ENCODE results near the gene PILRB. TPM values are rescaled to one million over a fixed set of nuclear protein-coding genes. Genes with fewer than 3 reads are reported as not detected.

Gene PILRB
- total RNA-seq, 1 donor from 2014 or later, result 40.1 TPM

GRCh38 chr7:100367251-100367620 lies 9.3 kb downstream of the PILRB start:
- Mint-ChIP-seq H3K4me1 (ENCODE audit: unreplicated experiment) (no peaks in the 10 kb centered on the region), H3K4me3 (ENCODE audit: unreplicated experiment) (no peak overlapping the region), H3K9me3 (ENCODE audit: unreplicated experiment) (no peaks in the 10 kb centered on the region), H3K27ac (ENCODE audit: unreplicated experiment) (peak overlapping the region; percentile 55), H3K36me3 (ENCODE audit: low read depth, unreplicated experiment) (peaks cover 13% of the 10 kb centered on the region), H3K27me3 (ENCODE audit: unreplicated experiment) (peaks cover 14% of the 10 kb centered on the region)
- DNase-seq (ENCODE audit: low spot score), result no peak
- no peak for TF ChIP-seq CTCF (IDR thresholded peaks at IDR 0.05; ENCODE audit: unreplicated experiment)

- Mint-ChIP-seq H3K36me3 (ENCODE audit: low read depth, unreplicated experiment) (peaks cover 12% of the 10 kb centered on the region), H3K27ac (ENCODE audit: unreplicated experiment) (peak overlapping the region; percentile 77), H3K4me1 (ENCODE audit: unreplicated experiment) (no peaks in the 10 kb centered on the region), H3K9me3 (ENCODE audit: unreplicated experiment) (no peaks in the 10 kb centered on the region), H3K4me3 (ENCODE audit: unreplicated experiment) (no peak overlapping the region), H3K27me3 (ENCODE audit: unreplicated experiment) (peaks cover 14% of the 10 kb centered on the region)
- TF ChIP-seq CTCF (IDR thresholded peaks at IDR 0.05; ENCODE audit: unreplicated experiment), result no peak
- no peak for DNase-seq (ENCODE audit: low spot score)
Measured at GRCh38 chr7:100367676-100368613, 10.0 kb downstream of the PILRB start.

GRCh38 chr7:100369105-100369504 lies 11.2 kb downstream of the PILRB start:
- Mint-ChIP-seq H3K4me1 (ENCODE audit: unreplicated experiment) (no peaks in the 10 kb centered on the region), H3K27ac (ENCODE audit: unreplicated experiment) (no peak overlapping the region)

GRCh38 chr7:100370303-100370702 lies 12.4 kb downstream of the PILRB start:
- no peak for DNase-seq (ENCODE audit: low spot score)
- H3K27ac Mint-ChIP-seq (ENCODE audit: unreplicated experiment), result no peak overlapping the region
- H3K36me3 Mint-ChIP-seq (ENCODE audit: low read depth, unreplicated experiment), result peaks cover 5% of the 10 kb centered on the region
- no peak overlapping the region for H3K4me3 Mint-ChIP-seq (ENCODE audit: unreplicated experiment)
- peaks cover 4% of the 10 kb centered on the region for H3K4me1 Mint-ChIP-seq (ENCODE audit: unreplicated experiment)
- H3K27me3 Mint-ChIP-seq (ENCODE audit: unreplicated experiment), result peaks cover 18% of the 10 kb centered on the region
- TF ChIP-seq CTCF (IDR thresholded peaks at IDR 0.05; ENCODE audit: unreplicated experiment), result no peak
- no peaks in the 10 kb centered on the region for H3K9me3 Mint-ChIP-seq (ENCODE audit: unreplicated experiment)

More at GRCh38 chr7:100369105-100369504, 11.2 kb downstream of the PILRB start:
- Mint-ChIP-seq H3K27me3 (ENCODE audit: unreplicated experiment) (peaks cover 15% of the 10 kb centered on the region), H3K36me3 (ENCODE audit: low read depth, unreplicated experiment) (peaks cover 12% of the 10 kb centered on the region), H3K9me3 (ENCODE audit: unreplicated experiment) (no peaks in the 10 kb centered on the region), H3K4me3 (ENCODE audit: unreplicated experiment) (no peak overlapping the region)
- no peak for DNase-seq (ENCODE audit: low spot score)
- TF ChIP-seq CTCF (IDR thresholded peaks at IDR 0.05; ENCODE audit: unreplicated experiment), result no peak

- no peak for TF ChIP-seq CTCF (IDR thresholded peaks at IDR 0.05; ENCODE audit: unreplicated experiment)
- no peaks in the 10 kb centered on the region for H3K9me3 Mint-ChIP-seq (ENCODE audit: unreplicated experiment)
- peak overlapping the region; percentile 77 for H3K27ac Mint-ChIP-seq (ENCODE audit: unreplicated experiment)
- H3K4me1 Mint-ChIP-seq (ENCODE audit: unreplicated experiment), result peaks cover 7% of the 10 kb centered on the region
- no peak overlapping the region for H3K4me3 Mint-ChIP-seq (ENCODE audit: unreplicated experiment)
- no peak for DNase-seq (ENCODE audit: low spot score)
- H3K27me3 Mint-ChIP-seq (ENCODE audit: unreplicated experiment), result peaks cover 19% of the 10 kb centered on the region
- peaks cover 3% of the 10 kb centered on the region for H3K36me3 Mint-ChIP-seq (ENCODE audit: low read depth, unreplicated experiment)
Measured at GRCh38 chr7:100370746-100371145, 12.8 kb downstream of the PILRB start.
